GM20000 (cell line): Measurements from ENCODE around the gene ASCL3.

Source experiments
- DNase-seq: peaks from one replicate; pipeline ENCODE4 v3.0.0; 2012; ENCODE audit warnings: low spot score
- TF ChIP-seq, protein P1 (sequence below): IDR thresholded peaks from 2 replicates; pipeline ENCODE4 v1.5.1; 2012; ENCODE audit warnings: mild to moderate bottlenecking, control low read depth; ENCODE audit errors: extremely low read depth, missing control alignments

Gene ASCL3

DNA sequence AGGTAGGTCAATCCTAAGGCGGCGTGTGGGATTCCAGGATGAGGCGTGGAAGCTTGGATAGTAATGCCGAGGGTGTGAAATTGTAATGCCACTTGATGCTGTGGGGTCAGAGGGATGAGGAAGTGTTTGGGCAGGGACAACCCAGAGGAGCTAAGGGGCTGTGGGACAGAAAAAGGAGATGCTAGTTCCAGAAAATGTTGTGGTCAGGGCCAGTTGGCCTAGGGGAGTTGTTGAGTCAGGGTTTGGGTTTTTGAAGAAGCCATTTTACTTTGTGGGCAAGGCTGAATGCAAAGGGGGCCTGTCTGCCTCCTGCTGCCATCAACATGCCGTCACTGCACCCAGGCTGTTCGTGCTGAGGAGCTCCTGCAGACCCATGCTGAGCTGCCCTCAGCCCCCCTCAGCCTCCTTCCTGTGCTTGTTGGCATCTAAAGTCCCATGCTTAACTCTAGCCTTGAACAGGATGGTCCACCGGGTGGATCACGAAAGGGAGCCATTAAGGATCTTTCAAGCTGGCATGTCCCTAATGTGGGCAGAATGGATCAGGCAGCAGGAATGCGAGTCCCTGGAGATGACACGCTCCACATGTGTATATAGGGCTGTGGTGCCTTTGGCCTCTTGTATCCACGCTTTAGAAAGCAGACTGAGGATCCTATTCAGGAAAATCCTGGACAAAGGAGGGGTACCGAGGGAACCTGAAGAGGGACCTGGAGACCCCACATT lies 12.2 kb downstream of the ASCL3 start:
- TF ChIP-seq, protein P1, sequence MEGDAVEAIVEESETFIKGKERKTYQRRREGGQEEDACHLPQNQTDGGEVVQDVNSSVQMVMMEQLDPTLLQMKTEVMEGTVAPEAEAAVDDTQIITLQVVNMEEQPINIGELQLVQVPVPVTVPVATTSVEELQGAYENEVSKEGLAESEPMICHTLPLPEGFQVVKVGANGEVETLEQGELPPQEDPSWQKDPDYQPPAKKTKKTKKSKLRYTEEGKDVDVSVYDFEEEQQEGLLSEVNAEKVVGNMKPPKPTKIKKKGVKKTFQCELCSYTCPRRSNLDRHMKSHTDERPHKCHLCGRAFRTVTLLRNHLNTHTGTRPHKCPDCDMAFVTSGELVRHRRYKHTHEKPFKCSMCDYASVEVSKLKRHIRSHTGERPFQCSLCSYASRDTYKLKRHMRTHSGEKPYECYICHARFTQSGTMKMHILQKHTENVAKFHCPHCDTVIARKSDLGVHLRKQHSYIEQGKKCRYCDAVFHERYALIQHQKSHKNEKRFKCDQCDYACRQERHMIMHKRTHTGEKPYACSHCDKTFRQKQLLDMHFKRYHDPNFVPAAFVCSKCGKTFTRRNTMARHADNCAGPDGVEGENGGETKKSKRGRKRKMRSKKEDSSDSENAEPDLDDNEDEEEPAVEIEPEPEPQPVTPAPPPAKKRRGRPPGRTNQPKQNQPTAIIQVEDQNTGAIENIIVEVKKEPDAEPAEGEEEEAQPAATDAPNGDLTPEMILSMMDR = no peak
- DNase-seq = no peak

DNA sequence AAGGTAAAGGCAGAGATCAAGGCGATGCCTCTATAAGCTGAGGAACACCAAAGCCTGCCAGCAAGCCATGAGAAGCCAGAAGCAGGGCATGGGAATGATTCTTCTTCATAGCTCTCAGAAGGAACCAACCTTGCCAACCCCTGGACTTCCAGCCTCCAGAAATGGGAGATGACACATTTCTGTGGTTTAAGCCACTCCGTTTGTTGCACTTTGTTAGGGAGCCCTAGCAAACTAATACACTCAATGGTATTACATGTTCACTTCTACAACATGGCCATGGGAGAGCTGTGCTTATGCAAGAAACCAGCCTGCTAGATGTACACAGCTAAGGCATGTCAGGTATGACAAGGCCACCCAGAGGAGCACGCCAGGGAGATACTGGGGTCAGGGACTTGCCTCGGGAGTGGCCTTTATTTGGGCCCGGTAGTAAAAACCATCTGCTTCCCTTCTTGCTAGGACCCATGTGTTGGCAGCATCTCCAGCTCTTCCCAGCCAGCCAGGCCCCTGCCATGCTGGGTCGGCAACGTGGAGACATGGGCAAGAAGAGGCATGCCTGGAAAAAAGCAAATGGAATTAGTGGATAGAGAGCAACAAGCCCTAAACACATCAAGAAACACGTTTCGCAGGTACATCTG lies 13.7 kb downstream of the ASCL3 start:
- DNase-seq = no peak
- TF ChIP-seq, protein P1 = no peak

DNA sequence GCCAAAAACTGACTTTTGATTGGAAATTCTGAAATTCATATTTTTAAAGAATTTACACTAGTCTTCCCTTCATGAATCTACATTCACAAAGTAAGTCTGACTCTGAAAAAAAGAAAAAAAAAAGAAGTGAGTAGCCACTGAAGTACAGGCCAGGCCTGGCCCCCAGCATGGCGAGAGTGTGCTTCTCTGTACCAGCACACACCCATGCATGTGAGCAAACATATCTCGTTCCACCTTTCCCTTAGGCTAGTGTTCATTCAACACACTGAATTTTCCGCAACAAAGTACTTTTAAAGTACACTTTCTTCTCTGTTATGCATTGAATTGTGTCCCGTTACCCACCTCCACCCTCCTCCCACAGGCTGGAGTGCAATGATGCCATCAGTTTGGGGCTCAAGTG lies 14.6 kb downstream of the ASCL3 start:
- TF ChIP-seq, protein P1 = no peak
- DNase-seq = no peak

DNA sequence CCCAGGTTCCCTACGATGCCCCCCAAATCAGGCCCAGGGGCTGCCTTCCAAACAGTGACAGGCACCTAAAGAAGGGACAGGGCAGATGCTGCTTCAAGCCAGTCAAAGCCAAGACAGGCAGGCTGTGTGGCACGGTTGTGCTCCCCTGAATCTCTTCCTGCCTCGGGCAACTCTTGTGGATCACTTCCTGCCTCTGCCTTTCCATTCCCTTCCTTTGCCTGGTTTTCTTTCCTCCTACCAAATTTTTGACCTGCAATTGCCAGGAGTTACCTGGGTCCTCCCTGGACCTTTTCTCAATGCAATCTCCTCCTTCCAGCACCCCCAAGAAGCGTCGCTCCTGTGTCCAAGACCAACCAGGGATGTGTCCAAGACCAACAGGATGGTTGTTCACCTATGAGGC lies 15.6 kb downstream of the ASCL3 start:
- DNase-seq = no peak
- TF ChIP-seq, protein P1 = no peak

DNA sequence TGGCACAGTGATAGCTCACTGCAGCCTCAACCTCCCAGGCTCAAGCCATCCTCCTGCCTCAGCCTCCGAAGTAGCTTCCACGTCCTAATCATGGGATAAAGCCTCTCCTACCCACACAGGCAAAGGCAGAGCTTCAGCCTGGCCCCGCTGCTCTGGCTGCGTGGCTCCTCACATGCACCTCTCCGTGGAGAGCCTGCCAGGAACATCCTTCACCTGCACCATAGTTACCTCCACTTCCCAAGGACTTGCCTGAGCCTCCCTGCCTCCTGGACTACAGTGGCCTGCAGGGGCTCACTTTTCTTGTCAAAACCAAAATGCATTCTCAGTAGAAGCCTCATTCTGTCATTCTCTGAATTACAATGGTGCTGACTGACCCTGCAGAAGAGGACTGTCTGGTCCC lies 16.6 kb downstream of the ASCL3 start:
- no peak for DNase-seq
- TF ChIP-seq, protein P1 = no peak

DNA sequence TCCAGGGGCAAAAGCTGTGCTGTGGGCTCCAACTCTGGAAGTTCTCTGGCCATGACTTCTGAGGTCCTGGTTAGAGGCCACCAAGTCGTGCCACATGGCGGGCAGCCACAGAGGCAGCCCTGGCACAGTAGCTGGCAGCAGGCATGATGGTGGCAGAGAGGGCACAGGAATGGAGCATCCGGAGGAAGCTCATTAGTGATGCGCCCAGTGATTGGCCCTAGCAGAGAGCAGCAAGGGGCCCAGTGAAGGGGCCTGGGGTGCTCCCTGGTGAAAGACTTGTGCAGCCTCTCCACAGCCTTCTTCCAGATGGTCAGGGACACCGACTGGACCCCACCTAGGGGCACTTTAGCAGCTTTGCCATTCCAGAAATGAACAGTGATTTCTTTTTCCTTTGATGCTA lies 17.1 kb downstream of the ASCL3 start:
- DNase-seq = no peak
- TF ChIP-seq, protein P1 = no peak

DNA sequence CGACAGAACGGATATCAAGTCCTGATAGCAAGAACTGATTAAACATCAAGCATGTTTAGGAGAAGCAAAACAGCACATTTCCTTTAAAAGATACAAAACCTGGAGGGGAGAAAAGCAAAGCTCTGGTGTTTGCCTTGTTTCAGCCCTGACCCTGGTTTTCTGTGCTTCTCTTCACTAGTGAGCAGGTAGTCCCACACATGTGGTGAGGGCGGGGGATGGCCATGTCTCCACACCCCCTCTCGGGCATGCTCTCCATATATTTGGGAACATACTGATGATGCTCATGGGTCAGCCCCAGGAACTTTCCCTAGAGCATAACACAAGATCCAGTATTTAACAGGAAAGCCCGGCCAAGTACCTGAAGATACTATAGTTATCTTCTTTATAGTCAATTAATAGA lies 20.1 kb downstream of the ASCL3 start:
- DNase-seq = no peak
- TF ChIP-seq, protein P1 = no peak
